B cell (primary cell): Measurements from ENCODE around the gene TGFBR3L. TPM values are rescaled to one million over a fixed set of nuclear protein-coding genes. Genes with fewer than 3 reads are reported as not detected.
A peak's percentile ranks its signal among the peaks of the same experiment; 100 is the strongest.

Experiments used
- ATAC-seq: fragments of 200-7000 bp; cut with Tn5 transposase; one replicate; pipeline ENCODE4 v1.10.0; 2021; ENCODE audit warnings: low read depth, mild to moderate bottlenecking, moderate number of reproducible peaks, moderate library complexity
- CTCF ChIA-PET: fragments of 350-600 bp; sonication (Branson Sonifier 250); formaldehyde crosslinking; loops from one replicate; lab custom pipeline; 2021; ENCODE audit warnings: antibody characterized with exemption, inconsistent platforms; lab: Charles Lee
- POLR2A ChIA-PET: fragments of 350-600 bp; sonication (Branson Sonifier 250); formaldehyde crosslinking; loops from one replicate; lab custom pipeline; 2021; ENCODE audit warnings: antibody characterized with exemption; lab: Charles Lee
- DNase-seq: peaks from one replicate; pipeline ENCODE4 v3.0.0; 2013
- H2AFZ ChIP-seq: 2 replicates; pipeline ENCODE4 v1.6.1; 2012; ENCODE audit warnings: mild to moderate bottlenecking, low read depth, low read length; ENCODE audit not compliant: insufficient read depth, poor library complexity, severe bottlenecking
- H3K27ac ChIP-seq, 2 donors: 1 replicate in 1 of 2; 2 replicates in 1 of 2; pipeline ENCODE4 v1.5.1; 2012 to 2013; ENCODE audit warnings: low read length in 2 of 2, mild to moderate bottlenecking in 2 of 2, moderate library complexity in 1 of 2
- H3K27me3 ChIP-seq, 4 experiments: fragments of 200-600 bp in 1 of 4; sonication (generic) in 1 of 4; replicated peaks in 1 of 4; 1 replicate in 2 of 4; 2 replicates in 2 of 4; pipeline versions ENCODE4 v1.6.1 to v1.7.0; 2013 to 2016; ENCODE audit warnings: low read length in 3 of 4, mild to moderate bottlenecking in 2 of 4, mixed read lengths in 1 of 4, moderate library complexity in 1 of 4; ENCODE audit not compliant: insufficient read depth in 4 of 4, control insufficient read depth in 3 of 4; ENCODE audit errors: control extremely low read depth in 1 of 4
- H3K36me3 ChIP-seq, 2 experiments: replicated peaks in 1 of 2; 1 replicate in 1 of 2; 2 replicates in 1 of 2; pipeline versions ENCODE4 v1.6.1 to v1.7.1; 2013; ENCODE audit warnings: low read length in 1 of 2; ENCODE audit not compliant: insufficient read depth in 2 of 2, control insufficient read depth in 1 of 2; ENCODE audit errors: control extremely low read depth in 1 of 2, extremely low read depth in 1 of 2
- H3K4me1 ChIP-seq, 2 donors: fragments of 200-600 bp in 1 of 2; sonication (generic) in 1 of 2; 1 replicate in 1 of 2; 2 replicates in 1 of 2; pipeline versions ENCODE4 v1.5.1 to v1.6.1; 2013 to 2017; ENCODE audit warnings: low read length in 2 of 2; ENCODE audit not compliant: control insufficient read depth in 2 of 2, insufficient read depth in 2 of 2
- H3K4me2 ChIP-seq: replicated peaks from 2 replicates; pipeline ENCODE3; 2012; ENCODE audit warnings: mild to moderate bottlenecking, low read depth, low read length; ENCODE audit not compliant: poor library complexity, severe bottlenecking
- H3K4me3 ChIP-seq, 5 experiments: fragments of 200-600 bp in 1 of 5; sonication (generic) in 1 of 5; 1 replicate in 3 of 5; 2 replicates in 2 of 5; pipeline versions ENCODE4 v1.5.1 to v1.7.0; 2011 to 2016; ENCODE audit warnings: low read length in 4 of 5, mild to moderate bottlenecking in 4 of 5, low read depth in 2 of 5, control low read depth in 1 of 5, moderate library complexity in 1 of 5; ENCODE audit not compliant: insufficient read depth in 1 of 5; ENCODE audit errors: control extremely low read depth in 1 of 5, extremely low read depth in 1 of 5
- H3K79me2 ChIP-seq: fragments of 200-600 bp; sonication (generic); one replicate; pipeline ENCODE4 v1.6.0; 2016; ENCODE audit warnings: low read length; ENCODE audit not compliant: control insufficient read depth, insufficient read depth
- H3K9ac ChIP-seq: fragments of 200-600 bp; sonication (generic); 2 replicates; pipeline ENCODE4 v1.6.1; 2017; ENCODE audit warnings: mild to moderate bottlenecking, low read length, moderate library complexity
- H3K9me3 ChIP-seq, 3 donors: one replicate each; pipeline versions ENCODE4 v1.6.1 to v1.7.1; 2013; ENCODE audit warnings: low read length in 2 of 3; ENCODE audit not compliant: control insufficient read depth in 2 of 3, insufficient read depth in 1 of 3; ENCODE audit errors: control extremely low read depth in 1 of 3
- H4K20me1 ChIP-seq: 2 replicates; pipeline ENCODE4 v1.6.0; 2012; ENCODE audit warnings: mild to moderate bottlenecking, low read length; ENCODE audit not compliant: insufficient read depth, control insufficient read depth, poor library complexity, severe bottlenecking
- H3K27ac Mint-ChIP-seq: one replicate; pipeline ENCODE4 v1.8.0; 2021; ENCODE audit warnings: mixed read lengths
- H3K27me3 Mint-ChIP-seq: one replicate; pipeline ENCODE4 v1.8.0; 2021; ENCODE audit warnings: mixed read lengths
- H3K4me1 Mint-ChIP-seq: one replicate; pipeline ENCODE4 v1.8.0; 2021; ENCODE audit warnings: mixed read lengths
- H3K4me3 Mint-ChIP-seq: one replicate; pipeline ENCODE4 v1.8.0; 2021; ENCODE audit warnings: mixed read lengths
- H3K9me3 Mint-ChIP-seq: one replicate; pipeline ENCODE4 v1.8.0; 2022; ENCODE audit warnings: mixed read lengths; ENCODE audit not compliant: insufficient read depth
- EZH2 ChIP-seq: IDR thresholded peaks from 2 replicates; pipeline ENCODE4 v1.6.1; 2012; ENCODE audit warnings: borderline replicate concordance, low read depth, mild to moderate bottlenecking, moderate library complexity, low read length; ENCODE audit not compliant: insufficient read depth, poor library complexity, severe bottlenecking
- WGBS: methylation state at CpG from one replicate; pipeline ENCODE4 v1.1.5; 2013; ENCODE audit warnings: missing lambda C conversion rate; ENCODE audit not compliant: insufficient coverage; 5-methylcytosine and 5-hydroxymethylcytosine counted together
- intact Hi-C: fragments of 100-400 bp; cut with micrococcal nuclease; formaldehyde crosslinking; loops from one replicate; pipeline ENCODE4 v1.10.0; 2022
- polyA plus RNA-seq: library from polyadenylated mRNA; depleted of rRNA; stranded (reverse); fragments of >200 nt; gene quantifications from 2 replicates; pipeline ENCODE4 v1.2.3, GENCODE V29; 2012
- total RNA-seq, 2 donors: library from RNA; stranded (reverse); fragments of 120-200 nt in 1 of 2; gene quantifications; 1 replicate in 1 of 2; 2 replicates in 1 of 2; pipeline versions ENCODE4 v1.2.3 to v1.2.4, GENCODE V29; 2013 to 2022
- TF ChIP-seq, protein P1 (sequence below): fragments of 200-600 bp; IDR thresholded peaks from one replicate; pipeline ENCODE4 v1.8.0; 2022; ENCODE audit warnings: antibody characterized with exemption, mild to moderate bottlenecking

TGFBR3L gene
- total and polyA plus RNA-seq, 2 donors (not counting 1 experiment from before 2014, with no cell fraction given): 0.21 to 0.22 TPM

GRCh38 chr19:7868671-7869452 lies 45.8 kb upstream of the TGFBR3L start:
- TF ChIP-seq, protein P1, sequence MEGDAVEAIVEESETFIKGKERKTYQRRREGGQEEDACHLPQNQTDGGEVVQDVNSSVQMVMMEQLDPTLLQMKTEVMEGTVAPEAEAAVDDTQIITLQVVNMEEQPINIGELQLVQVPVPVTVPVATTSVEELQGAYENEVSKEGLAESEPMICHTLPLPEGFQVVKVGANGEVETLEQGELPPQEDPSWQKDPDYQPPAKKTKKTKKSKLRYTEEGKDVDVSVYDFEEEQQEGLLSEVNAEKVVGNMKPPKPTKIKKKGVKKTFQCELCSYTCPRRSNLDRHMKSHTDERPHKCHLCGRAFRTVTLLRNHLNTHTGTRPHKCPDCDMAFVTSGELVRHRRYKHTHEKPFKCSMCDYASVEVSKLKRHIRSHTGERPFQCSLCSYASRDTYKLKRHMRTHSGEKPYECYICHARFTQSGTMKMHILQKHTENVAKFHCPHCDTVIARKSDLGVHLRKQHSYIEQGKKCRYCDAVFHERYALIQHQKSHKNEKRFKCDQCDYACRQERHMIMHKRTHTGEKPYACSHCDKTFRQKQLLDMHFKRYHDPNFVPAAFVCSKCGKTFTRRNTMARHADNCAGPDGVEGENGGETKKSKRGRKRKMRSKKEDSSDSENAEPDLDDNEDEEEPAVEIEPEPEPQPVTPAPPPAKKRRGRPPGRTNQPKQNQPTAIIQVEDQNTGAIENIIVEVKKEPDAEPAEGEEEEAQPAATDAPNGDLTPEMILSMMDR: peak; percentile 95
- no peak for TF ChIP-seq EZH2
- DNase-seq (peak; percentile 94), ATAC-seq (peak; percentile 71)
- 1% methylated on average over 62 of the region's 67 CpGs for WGBS
- H3K4me1 Mint-ChIP-seq: peaks cover 37% of the 10 kb centered on the region
- H2AFZ ChIP-seq: peak overlapping the region; percentile 84
- peak overlapping the region; percentile 74 for H3K9ac ChIP-seq
- H3K9me3 Mint-ChIP-seq: peaks cover 4% of the 10 kb centered on the region
- peak overlapping the region in 4 of 5 experiments; percentile 48 to 63 (median 56) for H3K4me3 ChIP-seq
- H4K20me1 ChIP-seq: peaks cover 11% of the 10 kb centered on the region
- peaks cover 40 to 47% of the 10 kb centered on the region in 2 donors for H3K4me1 ChIP-seq
- H3K4me2 ChIP-seq: peak overlapping the region; percentile 98
- H3K9me3 ChIP-seq: peaks cover 0 to 62% (median 0%) of the 10 kb centered on the region in 3 donors
- POLR2A ChIA-PET: interaction anchor here (0.7 to 1.3 kb wide), 4 partner anchors 35 to 151 kb away, joined by 3 to 11 read pairs (median 4); partner anchors contain the start of genes MAP2K7 and TIMM44
- intact Hi-C loops: loop anchor here (1.0 to 2.0 kb wide), 3 partner anchors 34 to 74 kb away; partner anchors contain the start of genes MAP2K7 and TIMM44
- H3K79me2 ChIP-seq: no peaks in the 10 kb centered on the region
- H3K27me3 ChIP-seq: peaks cover 0 to 82% (median 25%) of the 10 kb centered on the region in 4 experiments
- peaks cover 32% of the 10 kb centered on the region for H3K27me3 Mint-ChIP-seq
- peak overlapping the region; percentile 65 for H3K27ac Mint-ChIP-seq
- H3K36me3 ChIP-seq: no peaks in the 10 kb centered on the region
- peak overlapping the region; percentile 29 to 48 for H3K27ac ChIP-seq
- CTCF ChIA-PET: interaction anchor here (0.6 to 2.0 kb wide), 16 partner anchors 8 to 737 kb away, joined by 3 to 15 read pairs (median 4); partner anchors contain the start of genes MAP2K7, SNAPC2, TIMM44 and TRAPPC5
- H3K4me3 Mint-ChIP-seq: peak overlapping the region; percentile 86
